WTC11 (cell line): ENCODE data around the gene DNAH5. TPM values are rescaled to one million over a fixed set of nuclear protein-coding genes. Genes with fewer than 3 reads are reported as not detected.

Experiments
- ATAC-seq: fragments of 200-7000 bp; cut with Tn5 transposase; 2 replicates; pipeline ENCODE4 v1.10.0; 2021; ENCODE audit warnings: mild to moderate bottlenecking, moderate library complexity
- CTCF ChIA-PET: fragments of 300-600 bp; sonication (Branson Sonifier 250); formaldehyde crosslinking; loops from one replicate; lab custom pipeline; 2021; ENCODE audit warnings: antibody characterized with exemption; lab: Charles Lee
- POLR2A ChIA-PET: fragments of 350-600 bp; sonication (Branson Sonifier 250); formaldehyde crosslinking; loops from one replicate; lab custom pipeline; 2021; ENCODE audit warnings: antibody characterized with exemption; lab: Charles Lee
- DNase-seq: peaks from one replicate; pipeline ENCODE4 v3.0.0; 2021; ENCODE audit warnings: low spot score
- H3K27ac Mint-ChIP-seq: 2 replicates; pipeline ENCODE4 v1.8.0; 2021; ENCODE audit warnings: mixed read lengths
- H3K27me3 Mint-ChIP-seq: 2 replicates; pipeline ENCODE4 v1.8.0; 2021; ENCODE audit warnings: low read depth, mild to moderate bottlenecking, moderate library complexity, mixed read lengths
- H3K36me3 Mint-ChIP-seq: 2 replicates; pipeline ENCODE4 v1.8.0; 2021; ENCODE audit warnings: mixed read lengths
- H3K4me1 Mint-ChIP-seq: 2 replicates; pipeline ENCODE4 v1.8.0; 2022; ENCODE audit warnings: mixed read lengths
- H3K4me3 Mint-ChIP-seq: 2 replicates; pipeline ENCODE4 v1.8.0; 2021; ENCODE audit warnings: mild to moderate bottlenecking, moderate library complexity, mixed read lengths
- H3K9me3 Mint-ChIP-seq: 2 replicates; pipeline ENCODE4 v1.8.0; 2021; ENCODE audit warnings: mixed read lengths
- AR ChIP-seq: fragments of 250-450 bp; sonication (Bioruptor Pico); IDR thresholded peaks from 2 replicates; pipeline ENCODE4 v1.9.0; 2021; ENCODE audit warnings: mild to moderate bottlenecking
- ATF2 ChIP-seq: sonication (generic); formaldehyde crosslinking; IDR thresholded peaks from 2 replicates; pipeline ENCODE4 v1.8.1; 2022; ENCODE audit warnings: low read depth, missing genetic modification reagents, borderline replicate concordance
- CREM ChIP-seq: sonication (generic); formaldehyde crosslinking; IDR thresholded peaks from 2 replicates; pipeline ENCODE4 v1.8.1; 2022; ENCODE audit warnings: mild to moderate bottlenecking, missing genetic modification reagents, moderate library complexity
- E2F5 ChIP-seq: sonication (generic); formaldehyde crosslinking; IDR thresholded peaks from 2 replicates; pipeline ENCODE4 v1.8.1; 2022; ENCODE audit warnings: mild to moderate bottlenecking, moderate library complexity, missing genetic modification reagents
- ELF4 ChIP-seq: sonication (generic); formaldehyde crosslinking; IDR thresholded peaks from 2 replicates; pipeline ENCODE4 v1.8.1; 2022; ENCODE audit warnings: low read depth, mild to moderate bottlenecking, moderate library complexity, missing genetic modification reagents
- FOXK1 ChIP-seq: sonication (generic); formaldehyde crosslinking; IDR thresholded peaks from 2 replicates; pipeline ENCODE4 v1.8.0; 2022; ENCODE audit warnings: mild to moderate bottlenecking, moderate library complexity, missing genetic modification reagents
- GABPB1 ChIP-seq: sonication (generic); formaldehyde crosslinking; IDR thresholded peaks from 2 replicates; pipeline ENCODE4 v1.8.1; 2023; ENCODE audit warnings: mild to moderate bottlenecking, missing genetic modification reagents
- GRHL2 ChIP-seq: fragments of 250-450 bp; sonication (Bioruptor Pico); IDR thresholded peaks from 2 replicates; pipeline ENCODE4 v1.8.0; 2022; ENCODE audit warnings: mild to moderate bottlenecking, moderate library complexity; ENCODE audit not compliant: insufficient replicate concordance, severe bottlenecking
- GTF2I ChIP-seq: fragments of 250-450 bp; sonication (Bioruptor Pico); conservative IDR thresholded peaks from 2 replicates; pipeline ENCODE4 v1.4.0; 2021; ENCODE audit warnings: mild to moderate bottlenecking
- IRF2 ChIP-seq: sonication (generic); formaldehyde crosslinking; IDR thresholded peaks from 2 replicates; pipeline ENCODE4 v1.8.0; 2022; ENCODE audit warnings: low read depth, missing genetic modification reagents, borderline replicate concordance
- NFATC4 ChIP-seq: fragments of 250-450 bp; sonication (Bioruptor Pico); IDR thresholded peaks from 2 replicates; pipeline ENCODE4 v1.9.0; 2021; ENCODE audit warnings: mild to moderate bottlenecking
- NFE2L1 ChIP-seq: sonication (generic); formaldehyde crosslinking; IDR thresholded peaks from 2 replicates; pipeline ENCODE4 v1.8.1; 2023; ENCODE audit warnings: missing genetic modification reagents
- SMAD4 ChIP-seq: sonication (generic); formaldehyde crosslinking; IDR thresholded peaks from 2 replicates; pipeline ENCODE4 v1.8.0; 2022; ENCODE audit warnings: mild to moderate bottlenecking, missing genetic modification reagents
- SOX15 ChIP-seq: fragments of 250-450 bp; sonication (Bioruptor Pico); IDR thresholded peaks from 2 replicates; pipeline ENCODE4 v1.9.0; 2021; ENCODE audit warnings: mild to moderate bottlenecking
- TCF7 ChIP-seq: sonication (generic); formaldehyde crosslinking; IDR thresholded peaks from 2 replicates; pipeline ENCODE4 v1.8.0; 2022; ENCODE audit warnings: mild to moderate bottlenecking, low read depth, missing genetic modification reagents, moderate library complexity
- ZNF121 ChIP-seq: sonication (generic); formaldehyde crosslinking; IDR thresholded peaks from 2 replicates; pipeline ENCODE4 v1.8.0; 2023; ENCODE audit warnings: missing genetic modification reagents
- ZNF317 ChIP-seq: sonication (generic); formaldehyde crosslinking; IDR thresholded peaks from 2 replicates; pipeline ENCODE4 v1.8.1; 2023; ENCODE audit warnings: low read depth, mild to moderate bottlenecking, moderate library complexity, missing genetic modification reagents, borderline replicate concordance
- ZNF423 ChIP-seq: fragments of 250-450 bp; sonication (Bioruptor Pico); IDR thresholded peaks from 2 replicates; pipeline ENCODE4 v2.1.2; 2022; ENCODE audit warnings: mild to moderate bottlenecking, moderate library complexity
- ZSCAN18 ChIP-seq: fragments of 250-450 bp; sonication (Bioruptor Pico); IDR thresholded peaks from 2 replicates; pipeline ENCODE4 v2.1.2; 2022; ENCODE audit warnings: mild to moderate bottlenecking, moderate library complexity
- total RNA-seq: library from RNA; stranded (reverse); gene quantifications from 3 replicates; pipeline ENCODE4 v1.2.3, GENCODE V29; 2021
- TF ChIP-seq, protein P1 (sequence below): fragments of 250-450 bp; sonication (Bioruptor Pico); IDR thresholded peaks from 2 replicates; pipeline ENCODE4 v1.8.0; 2021; ENCODE audit warnings: mild to moderate bottlenecking

The DNAH5 gene
- total RNA-seq, 1 experiment from 2014 or later: 0.35 TPM

- CTCF ChIA-PET: interaction anchor here (1.1 kb wide), 1 partner anchor 11 kb away, joined by 3 read pairs; no protein-coding TSS in a partner anchor
Observed at GRCh38 chr5:13946111-13946510, 1.6 kb upstream of the DNAH5 start.

GRCh38 chr5:13945271-13945670 lies 783 bp upstream of the DNAH5 start:
- H3K27me3 Mint-ChIP-seq: no peaks in the 10 kb centered on the region; the same call in 1 of the 2 replicates
- no peak overlapping the region for H3K27ac Mint-ChIP-seq
- peaks cover 29% of the 10 kb centered on the region for H3K4me1 Mint-ChIP-seq
- H3K4me3 Mint-ChIP-seq: no peak overlapping the region
- H3K9me3 Mint-ChIP-seq: no peaks in the 10 kb centered on the region
- ATAC-seq: no peak
- no peaks in the 10 kb centered on the region for H3K36me3 Mint-ChIP-seq
- ChIA-PET CTCF (no interaction called here), POLR2A (no interaction called here)
- no peak for DNase-seq
- TF ChIP-seq GRHL2 (CRISPR knock-in tag) (no peak), FOXK1 (CRISPR knock-in tag) (no peak), ZNF423 (CRISPR knock-in tag) (no peak), GABPB1 (CRISPR knock-in tag) (no peak), ZNF317 (CRISPR knock-in tag) (no peak), AR (CRISPR knock-in tag) (no peak), ATF2 (CRISPR knock-in tag) (no peak), NFE2L1 (no peak)
- TF ChIP-seq, protein P1, sequence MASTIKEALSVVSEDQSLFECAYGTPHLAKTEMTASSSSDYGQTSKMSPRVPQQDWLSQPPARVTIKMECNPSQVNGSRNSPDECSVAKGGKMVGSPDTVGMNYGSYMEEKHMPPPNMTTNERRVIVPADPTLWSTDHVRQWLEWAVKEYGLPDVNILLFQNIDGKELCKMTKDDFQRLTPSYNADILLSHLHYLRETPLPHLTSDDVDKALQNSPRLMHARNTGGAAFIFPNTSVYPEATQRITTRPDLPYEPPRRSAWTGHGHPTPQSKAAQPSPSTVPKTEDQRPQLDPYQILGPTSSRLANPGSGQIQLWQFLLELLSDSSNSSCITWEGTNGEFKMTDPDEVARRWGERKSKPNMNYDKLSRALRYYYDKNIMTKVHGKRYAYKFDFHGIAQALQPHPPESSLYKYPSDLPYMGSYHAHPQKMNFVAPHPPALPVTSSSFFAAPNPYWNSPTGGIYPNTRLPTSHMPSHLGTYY: no peak

More at GRCh38 chr5:13946111-13946510, 1.6 kb upstream of the DNAH5 start:
- Mint-ChIP-seq H3K4me1 (peaks cover 29% of the 10 kb centered on the region), H3K36me3 (no peaks in the 10 kb centered on the region), H3K4me3 (no peak overlapping the region), H3K27me3 (no peaks in the 10 kb centered on the region), H3K9me3 (no peaks in the 10 kb centered on the region), H3K27ac (no peak overlapping the region)
- POLR2A ChIA-PET: no interaction called here
- DNase-seq: no peak
- ATAC-seq: no peak
- no peak for TF ChIP-seq FOXK1 (CRISPR knock-in tag)
- no peak for TF ChIP-seq NFATC4 (CRISPR knock-in tag)
- no peak for TF ChIP-seq TCF7 (CRISPR knock-in tag)
- TF ChIP-seq SOX15 (CRISPR knock-in tag): no peak
- TF ChIP-seq SMAD4 (CRISPR knock-in tag): no peak
- TF ChIP-seq ZSCAN18: no peak
- TF ChIP-seq ZNF317 (CRISPR knock-in tag): no peak
- no peak for TF ChIP-seq E2F5 (CRISPR knock-in tag)
- no peak for TF ChIP-seq ELF4 (CRISPR knock-in tag)
- TF ChIP-seq GTF2I (CRISPR knock-in tag): no peak
- TF ChIP-seq IRF2 (CRISPR knock-in tag): no peak
- TF ChIP-seq ZNF121 (CRISPR knock-in tag): no peak
- TF ChIP-seq CREM (CRISPR knock-in tag): no peak
- TF ChIP-seq NFE2L1: no peak
- TF ChIP-seq, all 79 proteins: peak for 0
